Ascending aorta (tissue), 2 donors: Measurements from ENCODE around the gene PEX11B. TPM values are rescaled to one million over a fixed set of nuclear protein-coding genes. Genes with fewer than 3 reads are reported as not detected.

Experiments
- DNase-seq, 2 donors: peaks; one replicate each; pipeline ENCODE4 v3.0.0-alpha.2; 2019; ENCODE audit warnings: low spot score in 2 of 2
- H3K27ac ChIP-seq, 2 donors: fragments of 200-600 bp; sonication (generic); one replicate each; pipeline ENCODE4 v1.5.1; 2016 to 2017; ENCODE audit warnings: mild to moderate bottlenecking in 1 of 2
- H3K27me3 ChIP-seq: fragments of 200-600 bp; sonication (generic); one replicate; pipeline ENCODE4 v1.5.1; 2017
- H3K36me3 ChIP-seq, 2 donors: fragments of 200-600 bp; sonication (generic); one replicate each; pipeline ENCODE4 v1.5.1; 2016
- H3K4me1 ChIP-seq, 2 donors: fragments of 200-600 bp; sonication (generic); one replicate each; pipeline ENCODE4 v1.5.1; 2016 to 2017; ENCODE audit warnings: mild to moderate bottlenecking in 1 of 2
- H3K4me3 ChIP-seq, 2 donors: fragments of 200-600 bp; sonication (generic); one replicate each; pipeline ENCODE4 v1.5.1; 2016 to 2017; ENCODE audit warnings: mild to moderate bottlenecking in 1 of 2
- H3K9me3 ChIP-seq, 2 donors: fragments of 200-600 bp; sonication (generic); one replicate each; pipeline ENCODE4 v1.5.1; 2016
- intact Hi-C: fragments of 100-400 bp; cut with DNase I; formaldehyde crosslinking; loops from one replicate; pipeline ENCODE4 v1.15.1; 2023
- total RNA-seq: library from RNA; depleted of rRNA; stranded (reverse); fragments of >200 nt; gene quantifications from one replicate; pipeline ENCODE4 v1.1.0, GENCODE V29; 2016
- TF ChIP-seq, protein P1 (sequence below), 3 experiments: fragments of 200-600 bp in 2 of 3; fragments of 450-650 bp in 1 of 3; sonication (generic) in 2 of 3; IDR thresholded peaks; one replicate each; pipeline ENCODE4 v1.5.1; 2016 to 2019; ENCODE audit warnings: antibody characterized with exemption in 3 of 3, mild to moderate bottlenecking in 1 of 3, moderate library complexity in 1 of 3

The PEX11B gene
- total RNA-seq, 1 donor from 2014 or later, result 11.2 TPM

DNA sequence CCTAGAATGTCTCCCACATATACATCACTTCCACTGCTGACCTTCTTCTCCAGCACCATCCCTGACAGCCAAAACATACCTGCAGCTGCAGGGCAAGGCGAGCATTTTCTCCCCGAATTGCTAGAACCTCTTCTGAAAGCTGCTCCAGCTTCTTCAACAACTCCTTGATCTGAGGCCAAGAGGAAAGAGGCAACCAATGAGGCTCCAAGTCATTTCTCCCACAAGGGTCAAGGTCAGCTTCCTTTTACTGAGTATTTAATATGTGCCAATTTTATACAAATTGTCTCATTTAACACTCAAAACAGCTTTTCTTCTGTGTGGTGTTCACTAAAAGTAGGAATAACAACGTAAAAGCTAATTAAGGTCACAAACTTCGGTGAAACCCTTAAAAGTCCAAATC, 50.3 kb downstream of the PEX11B start:
- TF ChIP-seq, protein P1, sequence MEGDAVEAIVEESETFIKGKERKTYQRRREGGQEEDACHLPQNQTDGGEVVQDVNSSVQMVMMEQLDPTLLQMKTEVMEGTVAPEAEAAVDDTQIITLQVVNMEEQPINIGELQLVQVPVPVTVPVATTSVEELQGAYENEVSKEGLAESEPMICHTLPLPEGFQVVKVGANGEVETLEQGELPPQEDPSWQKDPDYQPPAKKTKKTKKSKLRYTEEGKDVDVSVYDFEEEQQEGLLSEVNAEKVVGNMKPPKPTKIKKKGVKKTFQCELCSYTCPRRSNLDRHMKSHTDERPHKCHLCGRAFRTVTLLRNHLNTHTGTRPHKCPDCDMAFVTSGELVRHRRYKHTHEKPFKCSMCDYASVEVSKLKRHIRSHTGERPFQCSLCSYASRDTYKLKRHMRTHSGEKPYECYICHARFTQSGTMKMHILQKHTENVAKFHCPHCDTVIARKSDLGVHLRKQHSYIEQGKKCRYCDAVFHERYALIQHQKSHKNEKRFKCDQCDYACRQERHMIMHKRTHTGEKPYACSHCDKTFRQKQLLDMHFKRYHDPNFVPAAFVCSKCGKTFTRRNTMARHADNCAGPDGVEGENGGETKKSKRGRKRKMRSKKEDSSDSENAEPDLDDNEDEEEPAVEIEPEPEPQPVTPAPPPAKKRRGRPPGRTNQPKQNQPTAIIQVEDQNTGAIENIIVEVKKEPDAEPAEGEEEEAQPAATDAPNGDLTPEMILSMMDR (IDR thresholded peaks at IDR 0.05), result no peak
- no peak overlapping the region for H3K4me3 ChIP-seq
- peaks cover 3 to 14% of the 10 kb centered on the region in 2 donors for H3K4me1 ChIP-seq
- intact Hi-C loops, result no loop called here
- peaks cover 9 to 23% of the 10 kb centered on the region in 2 donors for H3K36me3 ChIP-seq
- no peak for DNase-seq
- H3K27me3 ChIP-seq, result no peaks in the 10 kb centered on the region
- no peaks in the 10 kb centered on the region for H3K9me3 ChIP-seq
- H3K27ac ChIP-seq, result no peak overlapping the region

DNA sequence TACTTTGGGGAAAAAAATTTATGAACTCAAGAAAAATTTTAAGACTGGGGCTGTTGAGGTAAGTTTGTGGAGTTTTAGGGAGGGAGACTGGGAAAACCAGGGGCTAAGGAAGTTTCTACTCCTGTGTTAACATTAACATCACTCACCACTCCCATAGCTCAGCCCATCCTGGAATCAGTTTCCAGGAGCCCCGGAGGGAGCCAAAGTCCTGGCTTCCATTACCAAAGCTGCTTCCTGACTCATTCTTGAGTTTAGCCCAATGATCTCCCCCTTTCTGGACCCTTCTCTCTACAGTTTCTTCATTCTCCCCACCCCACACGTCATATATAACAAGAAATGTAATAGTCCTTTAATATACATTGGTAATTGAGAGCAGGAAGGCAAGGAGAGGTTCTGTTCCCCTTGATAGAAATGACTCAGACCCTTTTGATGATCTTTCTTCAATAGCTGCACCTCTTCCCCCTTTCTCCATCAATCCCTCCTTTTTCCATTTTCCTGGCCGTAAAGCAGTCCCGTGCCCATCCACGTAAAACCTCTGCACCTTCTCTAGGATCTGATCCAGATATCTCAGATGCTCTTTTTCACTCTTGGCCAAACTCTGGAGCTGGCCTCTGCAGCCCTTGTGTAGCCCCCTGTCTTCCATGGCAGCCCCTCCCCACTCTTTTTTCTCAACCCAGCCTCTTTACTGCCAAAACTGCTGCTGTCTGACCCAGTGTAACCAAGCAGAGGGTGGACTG, 55.1 kb downstream of the PEX11B start:
- H3K36me3 ChIP-seq, result peaks cover 9 to 23% of the 10 kb centered on the region in 2 donors
- intact Hi-C loops, result no loop called here
- no peak for DNase-seq
- TF ChIP-seq, protein P1 (IDR thresholded peaks at IDR 0.05), result no peak
- no peak overlapping the region for H3K27ac ChIP-seq
- H3K27me3 ChIP-seq, result no peaks in the 10 kb centered on the region
- H3K4me1 ChIP-seq, result peaks cover 0 to 3% of the 10 kb centered on the region in 2 donors
- H3K4me3 ChIP-seq, result no peak overlapping the region
- H3K9me3 ChIP-seq, result no peaks in the 10 kb centered on the region

Other genes starting within 250 kb of the PEX11B start
- gene PDZK1, start 211.3 kb downstream of the PEX11B start, total RNA-seq, result not detected
- not detected for gene CD160, start 199.2 kb downstream of the PEX11B start, total RNA-seq
- gene RNF115, start 94.6 kb downstream of the PEX11B start, total RNA-seq, result 16.5 TPM
- 18.9 TPM for gene POLR3C, start 94.5 kb downstream of the PEX11B start, total RNA-seq
- gene NUDT17, start 73.1 kb downstream of the PEX11B start, total RNA-seq, result not detected
- 44.4 TPM for gene PIAS3, start 59.6 kb downstream of the PEX11B start, total RNA-seq
- gene ANKRD35, start 32.9 kb downstream of the PEX11B start, total RNA-seq, result 19.9 TPM
- gene ITGA10, start 8.7 kb downstream of the PEX11B start, total RNA-seq, result 83.1 TPM
- 48.9 TPM for gene RBM8A, start 8.8 kb upstream of the PEX11B start, total RNA-seq
- gene LIX1L, start 39.3 kb upstream of the PEX11B start, total RNA-seq, result 44.0 TPM
- gene ANKRD34A, start 45.9 kb upstream of the PEX11B start, total RNA-seq, result 13.6 TPM
- 22.9 TPM for gene POLR3GL, start 46.0 kb upstream of the PEX11B start, total RNA-seq
- 877 TPM for gene TXNIP, start 77.9 kb upstream of the PEX11B start, total RNA-seq
- gene HJV, start 103.0 kb upstream of the PEX11B start, total RNA-seq, result not detected
- gene NBPF10, start 226.1 kb upstream of the PEX11B start, total RNA-seq, result 1.2 TPM